ENCODE data around the gene PIH1D1. TPM values are rescaled to one million over a fixed set of nuclear protein-coding genes. Genes with fewer than 3 reads are reported as not detected.

Gene PIH1D1
- total and polyA plus RNA-seq, 2 of the 8 experiments (the other 6 are each of a cell fraction or from before 2014, with no cell fraction given) = 146 to 195 TPM

DNA sequence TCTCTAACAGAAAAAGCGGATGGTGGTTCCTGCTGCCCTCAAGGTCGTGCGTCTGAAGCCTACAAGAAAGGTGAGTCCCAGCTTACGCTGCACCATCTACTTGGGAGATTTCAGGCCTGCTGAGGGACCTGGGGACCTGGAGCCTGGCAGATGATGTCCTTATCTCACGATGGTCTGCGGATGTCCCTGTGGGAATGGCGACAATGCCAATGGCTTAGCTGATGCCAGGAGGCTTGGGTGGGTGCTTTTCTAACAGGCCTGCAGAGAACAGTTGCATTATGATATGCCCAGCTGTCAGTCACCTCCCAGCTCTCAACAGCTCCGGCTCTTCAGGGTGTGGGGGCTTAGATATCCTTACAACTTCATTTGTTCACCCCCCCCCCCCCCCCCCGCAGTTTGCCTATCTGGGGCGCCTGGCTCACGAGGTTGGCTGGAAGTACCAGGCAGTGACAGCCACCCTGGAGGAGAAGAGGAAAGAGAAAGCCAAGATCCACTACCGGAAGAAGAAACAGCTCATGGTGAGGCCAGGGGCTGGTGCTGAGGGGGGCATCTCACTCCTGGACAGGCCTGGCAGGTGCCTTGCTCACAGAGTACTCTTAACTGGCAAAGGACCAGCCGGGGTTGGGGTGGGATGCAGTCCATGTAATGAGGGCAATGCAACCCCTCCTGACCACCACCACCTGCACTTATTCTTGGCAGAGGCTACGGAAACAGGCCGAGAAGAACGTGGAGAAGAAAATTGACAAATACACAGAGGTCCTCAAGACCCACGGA lies 39.6 kb upstream of the PIH1D1 start:
- H3K4me3 ChIP-seq (ENCODE audit: extremely low read depth in 1 of 4, insufficient read depth in 2 of 4, low read depth in 3 of 4, low read length in 4 of 4) = no peak overlapping the region
- no peak overlapping the region for H2BK120ac ChIP-seq (replicated peaks; ENCODE audit: low read depth, low read length)
- H3K27me3 ChIP-seq (replicated peaks in 1 of 4; ENCODE audit: control insufficient read depth in 3 of 4, extremely low read depth in 1 of 4, insufficient read depth in 3 of 4, low read length in 3 of 4) = no peaks in the 10 kb centered on the region
- no peak overlapping the region for H4K5ac ChIP-seq (ENCODE audit: insufficient read length, low read depth, low read length)
- H3K4me1 ChIP-seq (replicated peaks in 1 of 4; ENCODE audit: control insufficient read depth in 3 of 4, insufficient read depth in 4 of 4, low read length in 3 of 4) = peaks cover 0 to 8% (median 2%) of the 10 kb centered on the region in 4 experiments; a peak in 3 of 7 replicates
- no peak overlapping the region for H2BK12ac ChIP-seq (ENCODE audit: low read depth, low read length)
- no peak overlapping the region for H3K56ac ChIP-seq (replicated peaks; ENCODE audit: insufficient read length, low read depth, low read length)
- WGBS, 2 experiments (ENCODE audit: extremely low coverage in 1 of 2, insufficient coverage in 1 of 2, insufficient read length in 1 of 2, insufficient replicate concordance in 2 of 2, low coverage in 1 of 2, low lambda C conversion rate in 2 of 2, missing lambda C conversion rate in 1 of 2) = 89% methylated on average over 13 of the region's 17 CpGs; no CpG with 5 or more reads in 1 of the 2 experiments
- POLR2A ChIA-PET (ENCODE audit: partially characterized antibody) = interaction anchor here (1.1 to 10.8 kb wide), 14 partner anchors 8 to 90 kb away, joined by 3 to 138 read pairs (median 9); partner anchors contain the start of genes ALDH16A1, FLT3LG, NOSIP and PRRG2
- H2BK20ac ChIP-seq (ENCODE audit: low read length) = no peak overlapping the region
- H4K8ac ChIP-seq (ENCODE audit: extremely low read depth, insufficient read depth, low read length) = peak overlapping the region; percentile 17; the same call in 1 of the 2 replicates
- peaks cover 12% of the 10 kb centered on the region for H3K23me2 ChIP-seq (ENCODE audit: low read depth, low read length)
- FAIRE-seq = no peak
- no peak overlapping the region for H2AFZ ChIP-seq (ENCODE audit: low read length)
- H3K4me2 ChIP-seq (ENCODE audit: insufficient read depth in 1 of 2, low read depth in 2 of 2, low read length in 2 of 2) = no peak overlapping the region
- no peak overlapping the region for H2BK5ac ChIP-seq (ENCODE audit: low read depth, low read length)
- no peak overlapping the region for H3K18ac ChIP-seq (ENCODE audit: extremely low read depth, low read length)
- H4K91ac ChIP-seq (replicated peaks; ENCODE audit: insufficient read length, low read length) = no peak overlapping the region
- peaks cover 26 to 49% (median 36%) of the 10 kb centered on the region in 4 experiments for H3K36me3 ChIP-seq (ENCODE audit: control insufficient read depth in 2 of 4, insufficient read depth in 4 of 4, low read length in 3 of 4)
- CTCF ChIA-PET (ENCODE audit: partially characterized antibody) = interaction anchor here (1.3 to 1.4 kb wide), 2 partner anchors 18 to 80 kb away, joined by 3 to 4 read pairs; no protein-coding TSS in a partner anchor
- no peak overlapping the region for H3K4ac ChIP-seq (replicated peaks; ENCODE audit: insufficient read length, low read depth, low read length)
- no peak overlapping the region for H3K14ac ChIP-seq (ENCODE audit: insufficient read length)
- no peak for DNase-seq (ENCODE audit: low read depth in 1 of 2, low spot score in 2 of 2)
- peaks cover 20 to 31% of the 10 kb centered on the region in 2 experiments for H3K79me2 ChIP-seq (ENCODE audit: control insufficient read depth in 1 of 2, insufficient read depth in 2 of 2, low read length in 2 of 2)
- H3K23ac ChIP-seq (ENCODE audit: insufficient read length) = no peak overlapping the region
- H3K27ac ChIP-seq (ENCODE audit: low read depth, low read length) = peak overlapping the region; percentile 98; the same call in 1 of the 2 replicates
- no peak overlapping the region for H2AK5ac ChIP-seq (ENCODE audit: low read depth, low read length)
- H3K9ac ChIP-seq (replicated peaks in 1 of 4; ENCODE audit: extremely low read depth in 1 of 4, low read depth in 3 of 4, low read length in 3 of 4) = no peak overlapping the region; a peak in 1 of 7 replicates
- H3K9me3 ChIP-seq (ENCODE audit: insufficient read depth in 2 of 2, low read depth in 1 of 2, low read length in 1 of 2) = no peaks in the 10 kb centered on the region
- H4K20me1 ChIP-seq (replicated peaks in 1 of 2; ENCODE audit: control insufficient read depth in 1 of 2, insufficient read depth in 2 of 2, low read length in 2 of 2) = peaks cover 15 to 20% of the 10 kb centered on the region in 2 experiments
- no peak overlapping the region for H2BK15ac ChIP-seq (ENCODE audit: low read length)
- H3K79me1 ChIP-seq (ENCODE audit: low read depth, low read length) = peaks cover 2% of the 10 kb centered on the region; the same call in 1 of the 2 replicates
- TF ChIP-seq KDM1A (IDR thresholded peaks at IDR 0.05; ENCODE audit: borderline replicate concordance, low read length) (no peak), KDM4A (IDR thresholded peaks at IDR 0.05; ENCODE audit: low read depth, low read length, severe bottlenecking) (no peak), SIX5 (IDR thresholded peaks at IDR 0.05; ENCODE audit: low read depth, low read length) (no peak), SIRT6 (IDR thresholded peaks at IDR 0.05; ENCODE audit: low read length) (peak; percentile 52), EGR1 (IDR thresholded peaks at IDR 0.05; ENCODE audit: borderline replicate concordance, low read depth, low read length) (no peak), CBX8 (IDR thresholded peaks at IDR 0.05; ENCODE audit: borderline replicate concordance, low read depth, low read length) (no peak), TAF7 (optimal IDR thresholded peaks at IDR 0.05; ENCODE audit: borderline replicate concordance, low read depth, low read length) (no peak), POLR2A (IDR thresholded peaks at IDR 0.05; ENCODE audit: control extremely low read depth in 1 of 2, low read depth in 2 of 2, low read length in 2 of 2) (peak; percentile 19 to 35; a peak in 2 of 3 replicates), BRCA1 (IDR thresholded peaks at IDR 0.05; ENCODE audit: low read depth, low read length) (no peak)
- TF ChIP-seq, protein P1, sequence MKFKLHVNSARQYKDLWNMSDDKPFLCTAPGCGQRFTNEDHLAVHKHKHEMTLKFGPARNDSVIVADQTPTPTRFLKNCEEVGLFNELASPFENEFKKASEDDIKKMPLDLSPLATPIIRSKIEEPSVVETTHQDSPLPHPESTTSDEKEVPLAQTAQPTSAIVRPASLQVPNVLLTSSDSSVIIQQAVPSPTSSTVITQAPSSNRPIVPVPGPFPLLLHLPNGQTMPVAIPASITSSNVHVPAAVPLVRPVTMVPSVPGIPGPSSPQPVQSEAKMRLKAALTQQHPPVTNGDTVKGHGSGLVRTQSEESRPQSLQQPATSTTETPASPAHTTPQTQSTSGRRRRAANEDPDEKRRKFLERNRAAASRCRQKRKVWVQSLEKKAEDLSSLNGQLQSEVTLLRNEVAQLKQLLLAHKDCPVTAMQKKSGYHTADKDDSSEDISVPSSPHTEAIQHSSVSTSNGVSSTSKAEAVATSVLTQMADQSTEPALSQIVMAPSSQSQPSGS (IDR thresholded peaks at IDR 0.05; ENCODE audit: low read length) = no peak

All from H1 (cell line).